ENCODE measurements around the gene IYD.

DNA sequence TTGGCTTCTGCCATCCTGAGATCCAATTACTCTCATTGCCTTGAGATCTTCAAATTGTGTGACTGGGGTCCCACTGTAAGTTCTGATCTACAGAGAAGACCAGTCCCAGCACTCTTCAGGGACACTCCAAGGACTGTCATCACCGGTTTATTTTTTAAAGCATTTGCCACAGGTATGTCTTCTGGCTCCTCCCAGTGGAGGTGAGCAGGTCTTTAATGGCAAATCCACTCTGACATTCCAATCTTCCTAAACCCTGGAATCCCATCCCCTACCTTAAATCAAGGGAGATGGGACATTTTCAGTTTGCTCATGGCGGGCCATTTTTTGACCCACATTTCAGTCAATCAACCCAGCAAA lies 35.2 kb upstream of the IYD start:
- no peak for TF ChIP-seq POLR2A (IDR thresholded peaks at IDR 0.05; ENCODE audit: low read depth, low read length)
- TF ChIP-seq TAF1 (IDR thresholded peaks at IDR 0.05; ENCODE audit: borderline replicate concordance, low read depth, low read length), result no peak
- no peak for TF ChIP-seq POLR2AphosphoS5 (IDR thresholded peaks at IDR 0.05; ENCODE audit: low read depth, low read length)

Measured in GM12892 (cell line).